Activated CD8-positive, alpha-beta T cell treated with anti-CD3 and anti-CD28 coated beads for 36 hours (primary cell): ENCODE results near the gene OGN. TPM values are rescaled to one million over a fixed set of nuclear protein-coding genes. Genes with fewer than 3 reads are reported as not detected.
"Not testable (repeated sequence)": the region's sequence is repeated elsewhere in the genome, so short reads cannot be mapped to it uniquely, and the experiment has no call there.

ENCODE experiments used
- ATAC-seq: fragments of 200-7000 bp; cut with Tn5 transposase; one replicate; pipeline ENCODE4 v1.10.0; 2021; ENCODE audit warnings: mild to moderate bottlenecking, moderate library complexity
- CTCF ChIA-PET: fragments of 350-600 bp; sonication (Branson Sonifier 250); formaldehyde crosslinking; loops from one replicate; lab custom pipeline; 2021; ENCODE audit warnings: antibody characterized with exemption; lab: Charles Lee
- POLR2A ChIA-PET: fragments of 350-600 bp; sonication (Branson Sonifier 250); formaldehyde crosslinking; loops from one replicate; lab custom pipeline; 2021; ENCODE audit warnings: antibody characterized with exemption; lab: Charles Lee
- DNase-seq: peaks from one replicate; pipeline ENCODE4 v3.0.0-alpha.2; 2020
- H3K27ac Mint-ChIP-seq: one replicate; pipeline ENCODE4 v1.8.0; 2021; ENCODE audit warnings: mild to moderate bottlenecking, mixed read lengths
- H3K27me3 Mint-ChIP-seq: one replicate; pipeline ENCODE4 v1.8.0; 2021; ENCODE audit warnings: mixed read lengths
- H3K36me3 Mint-ChIP-seq: one replicate; pipeline ENCODE4 v1.8.0; 2021; ENCODE audit warnings: low read depth, mixed read lengths
- H3K4me1 Mint-ChIP-seq: one replicate; pipeline ENCODE4 v1.8.0; 2021; ENCODE audit warnings: low read depth, mixed read lengths
- H3K4me3 Mint-ChIP-seq: one replicate; pipeline ENCODE4 v1.8.0; 2021; ENCODE audit warnings: mild to moderate bottlenecking, moderate library complexity, mixed read lengths
- H3K9me3 Mint-ChIP-seq: one replicate; pipeline ENCODE4 v1.8.0; 2021; ENCODE audit warnings: mixed read lengths
- intact Hi-C: fragments of 100-400 bp; cut with micrococcal nuclease; formaldehyde crosslinking; loops from one replicate; pipeline ENCODE4 v1.10.0; 2022
- total RNA-seq, 2 experiments: library from RNA; stranded (reverse); gene quantifications; one replicate each; pipeline ENCODE4 v1.2.3, GENCODE V29; 2021
- TF ChIP-seq, protein P1 (sequence below): fragments of 200-600 bp; IDR thresholded peaks from one replicate; pipeline ENCODE4 v1.8.0; 2022; ENCODE audit warnings: antibody characterized with exemption, mild to moderate bottlenecking

OGN gene
- total RNA-seq, 2 experiments from 2014 or later = not detected

- intact Hi-C loops = no loop called here
- H3K27ac Mint-ChIP-seq = no peak overlapping the region
- CTCF ChIA-PET = no interaction called here
Measured at GRCh38 chr9:92422611-92423338, 18.4 kb upstream of the OGN start.

GRCh38 chr9:92414566-92414965 is 10.2 kb upstream of the OGN start:
- ChIA-PET CTCF (no interaction called here), POLR2A (no interaction called here)
- intact Hi-C loops = no loop called here
- DNase-seq (no peak), ATAC-seq (no peak)
- H3K4me3 Mint-ChIP-seq = no peak overlapping the region
- H3K4me1 Mint-ChIP-seq = no peaks in the 10 kb centered on the region
- H3K27me3 Mint-ChIP-seq = no peaks in the 10 kb centered on the region
- H3K36me3 Mint-ChIP-seq = no peaks in the 10 kb centered on the region
- TF ChIP-seq, protein P1, sequence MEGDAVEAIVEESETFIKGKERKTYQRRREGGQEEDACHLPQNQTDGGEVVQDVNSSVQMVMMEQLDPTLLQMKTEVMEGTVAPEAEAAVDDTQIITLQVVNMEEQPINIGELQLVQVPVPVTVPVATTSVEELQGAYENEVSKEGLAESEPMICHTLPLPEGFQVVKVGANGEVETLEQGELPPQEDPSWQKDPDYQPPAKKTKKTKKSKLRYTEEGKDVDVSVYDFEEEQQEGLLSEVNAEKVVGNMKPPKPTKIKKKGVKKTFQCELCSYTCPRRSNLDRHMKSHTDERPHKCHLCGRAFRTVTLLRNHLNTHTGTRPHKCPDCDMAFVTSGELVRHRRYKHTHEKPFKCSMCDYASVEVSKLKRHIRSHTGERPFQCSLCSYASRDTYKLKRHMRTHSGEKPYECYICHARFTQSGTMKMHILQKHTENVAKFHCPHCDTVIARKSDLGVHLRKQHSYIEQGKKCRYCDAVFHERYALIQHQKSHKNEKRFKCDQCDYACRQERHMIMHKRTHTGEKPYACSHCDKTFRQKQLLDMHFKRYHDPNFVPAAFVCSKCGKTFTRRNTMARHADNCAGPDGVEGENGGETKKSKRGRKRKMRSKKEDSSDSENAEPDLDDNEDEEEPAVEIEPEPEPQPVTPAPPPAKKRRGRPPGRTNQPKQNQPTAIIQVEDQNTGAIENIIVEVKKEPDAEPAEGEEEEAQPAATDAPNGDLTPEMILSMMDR = no peak
- H3K9me3 Mint-ChIP-seq = no peaks in the 10 kb centered on the region
- H3K27ac Mint-ChIP-seq = no peak overlapping the region

More at GRCh38 chr9:92422611-92423338, 18.4 kb upstream of the OGN start:
- Mint-ChIP-seq H3K36me3 (no peaks in the 10 kb centered on the region), H3K4me3 (no peak overlapping the region), H3K4me1 (no peaks in the 10 kb centered on the region), H3K9me3 (no peaks in the 10 kb centered on the region), H3K27me3 (no peaks in the 10 kb centered on the region)
- no peak for DNase-seq
- ATAC-seq = no peak
- TF ChIP-seq, protein P1 = no peak
- POLR2A ChIA-PET = no interaction called here

DNA sequence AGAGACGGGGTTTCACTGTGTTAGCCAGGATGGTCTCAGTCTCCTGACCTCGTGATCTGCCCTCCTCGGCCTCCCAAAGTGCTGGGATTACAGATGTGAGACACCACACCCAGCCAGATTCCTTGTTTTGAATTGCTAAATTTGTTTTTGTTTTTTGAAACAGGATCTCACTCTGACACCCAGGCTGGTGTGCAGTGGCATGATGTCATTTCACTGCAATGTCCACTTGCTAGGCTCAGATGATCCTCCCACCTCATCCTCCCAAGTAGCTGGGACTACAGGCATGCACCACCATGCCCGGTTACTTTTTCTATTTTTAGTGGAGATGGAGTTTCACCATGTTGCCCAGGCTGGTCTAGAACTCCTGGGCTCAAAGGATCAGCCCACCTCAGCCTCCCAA is 6.8 kb upstream of the OGN start:
- H3K9me3 Mint-ChIP-seq, ATAC-seq, H3K36me3 Mint-ChIP-seq, CTCF ChIA-PET, H3K27ac Mint-ChIP-seq, intact Hi-C loops, DNase-seq, POLR2A ChIA-PET, H3K27me3 Mint-ChIP-seq, H3K4me3 Mint-ChIP-seq: not testable (repeated sequence)
- H3K4me1 Mint-ChIP-seq = peaks cover 12% of the 10 kb centered on the region

GRCh38 chr9:92408747-92409478 is 4.5 kb upstream of the OGN start:
- POLR2A ChIA-PET = no interaction called here
- CTCF ChIA-PET = interaction anchor here (2.6 kb wide), 1 partner anchor 269 kb away, joined by 7 read pairs; no protein-coding TSS in a partner anchor
- Mint-ChIP-seq H3K4me3 (no peak overlapping the region), H3K36me3 (peaks cover 2% of the 10 kb centered on the region), H3K4me1 (peaks cover 24% of the 10 kb centered on the region), H3K27me3 (no peaks in the 10 kb centered on the region), H3K27ac (no peak overlapping the region), H3K9me3 (no peaks in the 10 kb centered on the region)
- intact Hi-C loops = no loop called here
- ATAC-seq (no peak), DNase-seq (no peak)
- TF ChIP-seq, protein P1 = no peak

DNA sequence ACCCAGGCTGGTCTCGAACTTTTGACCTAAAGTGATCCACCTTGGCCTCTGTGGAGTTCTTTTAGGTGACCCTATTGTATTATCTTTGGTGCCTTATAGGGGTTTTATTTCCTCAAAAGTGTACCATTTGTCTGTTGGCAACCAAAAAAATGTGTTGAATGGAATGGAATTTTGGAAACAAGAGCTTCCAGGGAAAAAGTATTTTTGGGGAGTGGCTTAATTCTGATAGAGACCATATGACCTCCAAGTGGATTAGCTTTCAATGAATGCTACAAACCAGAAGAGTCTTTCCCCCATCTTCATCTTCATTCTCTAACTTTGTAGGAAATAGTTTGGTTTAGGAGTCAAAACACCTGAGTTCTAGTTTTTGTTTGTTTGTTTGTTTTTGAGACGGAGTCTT is 3.4 kb upstream of the OGN start:
- Mint-ChIP-seq H3K4me3 (no peak overlapping the region), H3K27me3 (no peaks in the 10 kb centered on the region), H3K4me1 (peaks cover 24% of the 10 kb centered on the region), H3K27ac (no peak overlapping the region), H3K9me3 (no peaks in the 10 kb centered on the region), H3K36me3 (peaks cover 2% of the 10 kb centered on the region)
- ATAC-seq (no peak), DNase-seq (no peak)
- intact Hi-C loops = no loop called here
- CTCF ChIA-PET = interaction anchor here (2.6 kb wide), 1 partner anchor 268 kb away, joined by 7 read pairs; no protein-coding TSS in a partner anchor
- TF ChIP-seq, protein P1 = no peak
- POLR2A ChIA-PET = no interaction called here
